HEK293T (cell line): ENCODE results near the gene PCDH9.

Experiments used
- CTCF ChIA-PET: fragments of 350-600 bp; formaldehyde crosslinking; extraction: SDS; loops from one replicate; lab custom pipeline; 2021; ENCODE audit warnings: antibody characterized with exemption, inconsistent platforms; lab: Yijun Ruan, JAX
- POLR2A ChIA-PET: fragments of 350-600 bp; formaldehyde crosslinking; extraction: SDS; loops from one replicate; lab custom pipeline; 2020; ENCODE audit warnings: antibody characterized with exemption, inconsistent platforms; lab: Yijun Ruan, JAX
- DNase-seq: peaks from one replicate; pipeline ENCODE4 v3.0.0; 2012; ENCODE audit warnings: mixed read lengths; ENCODE audit errors: extremely low spot score
- ARNT ChIP-seq: fragments of 450-650 bp; IDR thresholded peaks from 2 replicates; pipeline ENCODE4 v1.6.1; 2017; ENCODE audit warnings: mild to moderate bottlenecking
- BHLHE40 ChIP-seq: fragments of 450-650 bp; IDR thresholded peaks from 2 replicates; pipeline ENCODE4 v1.6.1; 2016; ENCODE audit warnings: mild to moderate bottlenecking, moderate library complexity, borderline replicate concordance
- CTBP1 ChIP-seq: fragments of 450-650 bp; IDR thresholded peaks from 2 replicates; pipeline ENCODE4 v1.6.1; 2016; ENCODE audit warnings: borderline replicate concordance
- ELF4 ChIP-seq: fragments of 450-650 bp; IDR thresholded peaks from 2 replicates; pipeline ENCODE4 v1.6.1; 2017; ENCODE audit warnings: antibody characterized with exemption
- FOXA1 ChIP-seq: fragments of 450-650 bp; IDR thresholded peaks from 2 replicates; pipeline ENCODE4 v1.6.1; 2016; ENCODE audit warnings: mild to moderate bottlenecking
- FOXK2 ChIP-seq: fragments of 450-650 bp; IDR thresholded peaks from 2 replicates; pipeline ENCODE4 v1.6.1; 2016; ENCODE audit warnings: mild to moderate bottlenecking
- FOXM1 ChIP-seq: fragments of 450-650 bp; IDR thresholded peaks from 2 replicates; pipeline ENCODE4 v1.6.1; 2017; ENCODE audit warnings: mild to moderate bottlenecking, borderline replicate concordance
- HDGF ChIP-seq: fragments of 450-650 bp; IDR thresholded peaks from 2 replicates; pipeline ENCODE4 v1.6.1; 2017; ENCODE audit warnings: antibody characterized with exemption, borderline replicate concordance
- L3MBTL2 ChIP-seq: fragments of 450-650 bp; conservative IDR thresholded peaks from 2 replicates; pipeline ENCODE4 v1.6.1; 2016; ENCODE audit warnings: mild to moderate bottlenecking
- LEF1 ChIP-seq: fragments of 450-650 bp; IDR thresholded peaks from 2 replicates; pipeline ENCODE4 v1.6.1; 2017; ENCODE audit warnings: mild to moderate bottlenecking, borderline replicate concordance
- NFRKB ChIP-seq: fragments of 450-650 bp; IDR thresholded peaks from 2 replicates; pipeline ENCODE4 v1.6.1; 2016; ENCODE audit warnings: mild to moderate bottlenecking, moderate library complexity
- SP1 ChIP-seq: fragments of 450-650 bp; IDR thresholded peaks from 2 replicates; pipeline ENCODE4 v1.6.1; 2017
- SUZ12 ChIP-seq: fragments of 450-650 bp; IDR thresholded peaks from 2 replicates; pipeline ENCODE4 v1.6.1; 2016; ENCODE audit warnings: mild to moderate bottlenecking
- TARDBP ChIP-seq: fragments of 450-650 bp; IDR thresholded peaks from 2 replicates; pipeline ENCODE4 v1.6.1; 2016
- ZNF384 ChIP-seq: fragments of 450-650 bp; IDR thresholded peaks from 2 replicates; pipeline ENCODE4 v1.6.1; 2016
- TF ChIP-seq, protein P1 (sequence below): fragments of 450-650 bp; IDR thresholded peaks from 2 replicates; pipeline ENCODE4 v1.6.1; 2016

Gene PCDH9

DNA sequence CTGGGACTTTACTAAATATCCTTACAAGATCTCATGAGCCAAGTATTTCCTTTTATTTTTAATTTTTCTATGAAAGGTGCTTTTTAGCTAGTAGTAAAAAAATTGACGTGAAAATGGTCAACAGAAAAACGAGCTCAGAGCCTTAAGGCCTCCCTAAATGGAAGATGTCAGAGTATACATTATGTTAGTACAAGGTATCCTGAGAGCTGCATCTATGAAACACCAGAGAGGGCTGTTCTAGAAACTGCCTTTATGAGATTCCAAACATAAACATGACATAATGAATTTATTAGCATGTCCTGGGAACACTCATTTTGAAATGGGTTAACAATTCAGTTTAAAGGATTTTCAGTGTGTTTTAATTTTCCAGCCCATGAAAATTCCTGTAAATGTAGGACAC, 146.6 kb downstream of the PCDH9 start:
- POLR2A ChIA-PET, result interaction anchor here (0.7 kb wide), 1 partner anchor 1125 kb away, joined by 3 read pairs; no protein-coding TSS in a partner anchor

DNA sequence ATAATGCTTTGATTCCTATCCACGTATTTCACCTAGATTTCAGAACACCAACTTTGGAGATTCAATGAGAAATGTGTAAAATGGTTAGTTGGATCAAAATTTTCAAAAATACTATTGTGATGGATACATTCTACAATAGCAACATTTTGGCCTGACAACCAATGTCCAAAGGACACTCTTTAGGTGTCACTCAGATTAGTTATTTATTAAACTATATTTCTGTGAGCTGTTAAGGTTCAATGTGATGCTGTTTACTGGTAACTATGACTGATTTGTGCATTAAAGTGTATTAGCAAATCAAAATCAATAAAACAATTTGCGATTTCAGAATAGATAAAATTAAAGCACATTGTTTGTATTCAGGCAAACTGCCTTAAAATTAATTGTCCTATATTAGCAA, 149.8 kb downstream of the PCDH9 start:
- ChIA-PET CTCF (no interaction called here), POLR2A (no interaction called here)
- DNase-seq, result no peak
- TF ChIP-seq, protein P1, sequence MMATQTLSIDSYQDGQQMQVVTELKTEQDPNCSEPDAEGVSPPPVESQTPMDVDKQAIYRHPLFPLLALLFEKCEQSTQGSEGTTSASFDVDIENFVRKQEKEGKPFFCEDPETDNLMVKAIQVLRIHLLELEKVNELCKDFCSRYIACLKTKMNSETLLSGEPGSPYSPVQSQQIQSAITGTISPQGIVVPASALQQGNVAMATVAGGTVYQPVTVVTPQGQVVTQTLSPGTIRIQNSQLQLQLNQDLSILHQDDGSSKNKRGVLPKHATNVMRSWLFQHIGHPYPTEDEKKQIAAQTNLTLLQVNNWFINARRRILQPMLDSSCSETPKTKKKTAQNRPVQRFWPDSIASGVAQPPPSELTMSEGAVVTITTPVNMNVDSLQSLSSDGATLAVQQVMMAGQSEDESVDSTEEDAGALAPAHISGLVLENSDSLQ, result no peak
- TF ChIP-seq ELF4 (no peak), TARDBP (no peak), CTBP1 (no peak), ZNF384 (no peak), FOXA1 (no peak), SP1 (no peak), FOXM1 (no peak), L3MBTL2 (no peak), SUZ12 (no peak), ARNT (no peak)

More for the DNA sequence above, 146.6 kb downstream of the PCDH9 start:
- CTCF ChIA-PET, result interaction anchor here (1.0 to 1.3 kb wide), 2 partner anchors 9 to 13 kb away, joined by 3 to 4 read pairs; no protein-coding TSS in a partner anchor
- TF ChIP-seq FOXM1 (peak; percentile 13; the same call in 1 of the 2 replicates), NFRKB (no peak), L3MBTL2 (no peak), FOXA1 (no peak), LEF1 (0 out of 2 replicates have a peak, but pooled peaks have one; percentile 58), ELF4 (no peak)
- DNase-seq, result no peak

DNA sequence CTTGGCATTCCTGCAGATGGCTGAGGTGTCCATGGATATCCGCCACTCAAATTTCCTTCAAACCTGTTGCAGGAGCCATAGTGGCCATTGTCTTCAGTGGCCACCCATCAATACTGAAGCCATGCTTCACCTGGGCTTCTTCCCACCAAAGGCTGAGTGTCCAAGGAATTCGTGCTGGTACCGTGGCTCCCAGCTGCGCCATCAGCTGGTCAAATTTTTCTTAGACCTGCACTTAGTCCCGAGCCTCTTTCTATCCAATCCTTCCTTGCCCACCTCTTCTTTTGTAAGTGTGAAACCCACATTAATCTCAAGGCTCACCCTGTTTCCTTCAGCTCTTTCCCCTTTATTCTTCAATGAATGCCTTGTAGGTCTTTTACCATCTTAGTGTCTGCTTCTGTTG, 152.1 kb downstream of the PCDH9 start:
- no peak for TF ChIP-seq FOXM1
- TF ChIP-seq ELF4, result no peak
- TF ChIP-seq FOXA1, result no peak
- TF ChIP-seq, protein P1, result no peak
- no peak for TF ChIP-seq ARNT
- no peak for TF ChIP-seq FOXK2
- no peak for TF ChIP-seq LEF1
- TF ChIP-seq HDGF, result no peak
- no peak for DNase-seq
- ChIA-PET POLR2A (interaction anchor here (1.1 kb wide), 1 partner anchor 10 kb away, joined by 3 read pairs; no protein-coding TSS in a partner anchor), CTCF (no interaction called here)

DNA sequence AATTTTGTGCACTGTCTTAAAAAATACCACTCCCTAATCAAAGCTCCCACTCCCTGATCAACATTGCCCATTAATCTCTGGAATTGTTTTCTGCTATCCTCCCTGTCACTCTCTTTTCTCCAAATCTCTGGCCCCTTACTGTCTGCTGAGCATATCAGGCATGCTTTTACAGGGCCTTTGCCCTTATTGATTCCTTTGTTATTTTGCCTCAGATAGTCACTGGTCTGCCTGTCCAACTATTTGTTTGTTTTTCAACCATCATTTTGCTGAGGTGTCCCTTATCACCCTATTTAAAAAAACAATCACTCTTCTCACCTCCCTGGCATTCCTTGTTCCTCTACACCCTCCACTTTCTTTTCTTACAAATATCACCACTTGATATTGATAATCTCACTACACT, 153.0 kb downstream of the PCDH9 start:
- no peak for TF ChIP-seq FOXM1
- CTCF ChIA-PET, result interaction anchor here (0.5 to 1.3 kb wide), 3 partner anchors 10 to 128 kb away, joined by 3 read pairs; no protein-coding TSS in a partner anchor
- no peak for DNase-seq
- POLR2A ChIA-PET, result no interaction called here

DNA sequence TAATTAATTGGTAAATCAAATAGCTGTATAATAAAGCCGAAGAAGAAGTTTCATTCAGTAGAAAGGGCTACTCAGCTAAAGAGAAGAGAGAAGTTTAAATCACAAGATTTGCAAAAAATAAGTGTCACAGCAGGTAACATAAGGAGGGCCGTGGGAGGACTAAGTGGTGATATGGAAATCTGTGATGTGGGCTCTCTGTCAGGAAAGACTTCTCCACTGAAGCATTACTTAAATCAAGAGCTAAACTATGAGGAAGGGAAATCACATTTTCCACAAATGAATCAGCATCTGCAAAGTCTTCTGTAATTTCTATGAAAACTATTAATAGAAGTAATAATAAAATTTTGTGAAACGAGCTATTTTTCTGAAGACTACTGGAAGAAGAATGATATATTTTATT, 153.8 kb downstream of the PCDH9 start:
- CTCF ChIA-PET, result interaction anchor here (0.8 to 1.3 kb wide), 2 partner anchors 11 to 129 kb away, joined by 3 read pairs; no protein-coding TSS in a partner anchor
- POLR2A ChIA-PET, result no interaction called here
- TF ChIP-seq FOXM1, result no peak
- TF ChIP-seq ELF4, result no peak
- no peak for TF ChIP-seq FOXA1
- TF ChIP-seq TARDBP, result no peak
- TF ChIP-seq, protein P1, result no peak
- no peak for TF ChIP-seq NFRKB
- TF ChIP-seq SUZ12, result no peak
- TF ChIP-seq LEF1, result no peak
- no peak for TF ChIP-seq BHLHE40
- DNase-seq, result no peak

DNA sequence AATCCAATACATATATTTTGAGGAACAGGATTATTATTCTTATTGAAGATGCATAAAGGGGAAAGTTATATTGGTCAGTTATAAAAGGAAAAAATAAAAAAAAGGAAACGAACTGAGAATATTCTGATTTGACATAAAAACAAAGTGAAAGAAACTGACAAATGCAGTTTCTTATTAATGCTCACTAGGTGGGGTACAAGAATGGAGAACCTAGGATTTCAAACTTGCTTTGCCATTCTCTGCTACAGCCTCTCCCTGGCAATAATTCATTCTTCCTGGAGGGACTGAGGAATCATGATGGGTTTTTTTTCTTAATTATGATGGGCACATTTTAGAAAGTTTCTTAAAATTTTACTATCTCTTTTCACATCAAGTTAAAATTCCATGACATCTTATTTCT, 154.9 kb downstream of the PCDH9 start:
- no peak for DNase-seq
- CTCF ChIA-PET, result no interaction called here
- TF ChIP-seq, protein P1, result peak; percentile 11; the same call in 1 of the 2 replicates
- no peak for TF ChIP-seq CTBP1
- POLR2A ChIA-PET, result no interaction called here

DNA sequence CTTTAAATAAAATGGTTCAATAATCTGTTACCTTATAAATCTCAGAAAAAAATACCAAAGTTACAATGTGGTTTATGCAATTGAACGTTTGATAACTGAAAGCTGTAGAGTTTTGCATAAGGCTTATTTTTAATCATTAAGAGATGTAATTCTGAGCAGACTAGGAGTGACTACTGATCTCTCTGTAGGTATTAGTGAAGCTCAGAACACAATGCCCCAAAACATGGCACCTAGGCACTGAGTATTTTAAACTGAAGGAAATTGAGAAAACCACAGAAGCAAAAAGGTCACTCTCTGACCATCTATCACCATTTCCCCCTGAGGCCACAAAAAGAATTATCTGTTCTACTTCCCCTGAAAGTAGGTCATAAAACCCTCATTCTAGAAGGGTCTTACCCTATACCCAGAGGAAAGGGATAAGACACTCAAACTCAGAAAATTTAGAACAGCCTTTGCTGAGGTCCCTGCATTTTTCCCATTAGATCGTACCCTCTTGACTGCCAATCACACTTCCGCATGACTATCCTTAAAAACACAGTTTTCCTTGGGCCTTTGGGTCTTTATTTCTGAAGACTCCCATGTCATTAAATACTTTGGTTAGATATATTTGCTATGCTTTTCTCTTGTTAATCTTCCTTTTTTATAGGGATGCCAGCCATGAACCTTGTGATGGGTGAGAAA, 158.1 kb downstream of the PCDH9 start:
- no peak for TF ChIP-seq FOXK2
- TF ChIP-seq, protein P1, result peak; percentile 57; the same call in 1 of the 2 replicates
- no peak for TF ChIP-seq FOXM1
- TF ChIP-seq ELF4, result no peak
- TF ChIP-seq L3MBTL2, result no peak
- CTCF ChIA-PET, result interaction anchor here (0.8 kb wide), 1 partner anchor 10 kb away, joined by 3 read pairs; no protein-coding TSS in a partner anchor
- DNase-seq, result no peak
- POLR2A ChIA-PET, result no interaction called here
